Measurements from ENCODE around the gene LUZP2. TPM values are rescaled to one million over a fixed set of nuclear protein-coding genes. Genes with fewer than 3 reads are reported as not detected.
A peak's percentile ranks its signal among the peaks of the same experiment; 100 is the strongest.
"Not testable (repeated sequence)": the region's sequence is repeated elsewhere in the genome, so short reads cannot be mapped to it uniquely, and the experiment has no call there.

The LUZP2 gene
- polyA plus RNA-seq, 1 donor: 0.71 TPM

DNA sequence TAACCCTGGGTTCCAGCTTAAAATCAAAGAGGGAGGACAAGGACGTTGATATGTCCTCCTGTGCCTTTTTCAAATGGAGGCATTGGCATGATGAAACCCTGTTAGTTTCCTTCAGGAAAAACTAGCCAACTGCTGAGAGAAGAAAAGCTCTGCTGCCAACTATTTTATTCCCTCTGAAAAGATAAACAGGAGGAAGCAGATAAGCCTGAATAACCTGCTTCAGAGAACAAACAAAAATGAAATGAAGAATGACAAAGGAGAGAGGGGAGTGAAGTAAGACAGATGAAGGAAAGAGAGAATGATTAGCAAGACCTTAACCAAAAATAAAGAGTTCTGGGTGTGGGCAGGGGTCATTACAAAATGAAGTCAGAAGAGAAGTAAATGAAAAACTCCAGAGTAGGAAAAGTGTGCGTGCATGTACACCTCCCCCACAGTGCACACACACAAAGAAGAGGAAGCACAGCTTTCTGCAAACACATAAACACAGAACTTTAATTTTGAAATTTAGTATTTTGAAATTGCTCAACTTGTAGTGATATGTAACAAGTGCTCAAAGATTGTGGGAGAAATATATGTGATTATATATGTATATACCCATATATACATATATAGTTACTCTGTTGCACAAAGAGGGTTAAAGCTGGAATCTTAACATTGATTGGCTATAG, 332.2 kb downstream of the LUZP2 start:
- DNase-seq: no peak

DNA sequence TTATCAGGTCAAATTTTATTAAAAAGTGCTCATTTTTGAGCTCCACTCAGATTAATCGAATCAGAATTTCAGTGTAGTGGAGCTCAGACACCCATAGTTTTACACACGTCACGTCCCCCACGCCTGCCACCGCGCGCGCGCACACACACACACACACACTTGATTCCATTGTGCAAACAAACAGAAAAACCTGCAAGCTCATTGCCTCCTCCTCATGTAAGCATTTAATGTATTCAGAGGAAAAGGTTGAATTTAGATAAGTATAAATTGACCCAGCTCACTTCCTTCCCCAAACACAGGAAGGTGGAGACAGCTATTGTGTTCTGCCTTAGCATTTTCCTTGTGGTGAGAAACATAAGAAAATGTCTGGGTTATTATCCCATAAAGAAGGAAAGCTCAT, 336.7 kb downstream of the LUZP2 start:
- no peak for DNase-seq

DNA sequence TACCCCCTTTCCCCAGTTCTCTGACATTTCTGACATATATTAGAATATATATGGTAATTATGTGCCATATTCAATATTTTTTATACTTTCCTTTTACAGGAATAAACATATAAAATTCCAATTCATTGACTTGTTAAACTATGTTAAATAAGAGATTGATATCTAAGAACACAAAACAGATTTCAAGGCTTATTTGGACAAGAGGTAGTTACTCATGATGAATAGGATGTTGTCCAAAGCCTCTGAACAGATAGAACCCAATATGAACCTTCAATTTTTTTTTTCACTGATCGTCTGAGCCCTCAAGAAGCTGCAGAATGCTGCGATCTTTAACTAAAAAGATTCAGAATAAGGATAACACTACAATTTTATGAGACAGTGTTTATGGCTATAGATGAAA, 340.3 kb downstream of the LUZP2 start:
- DNase-seq: no peak

DNA sequence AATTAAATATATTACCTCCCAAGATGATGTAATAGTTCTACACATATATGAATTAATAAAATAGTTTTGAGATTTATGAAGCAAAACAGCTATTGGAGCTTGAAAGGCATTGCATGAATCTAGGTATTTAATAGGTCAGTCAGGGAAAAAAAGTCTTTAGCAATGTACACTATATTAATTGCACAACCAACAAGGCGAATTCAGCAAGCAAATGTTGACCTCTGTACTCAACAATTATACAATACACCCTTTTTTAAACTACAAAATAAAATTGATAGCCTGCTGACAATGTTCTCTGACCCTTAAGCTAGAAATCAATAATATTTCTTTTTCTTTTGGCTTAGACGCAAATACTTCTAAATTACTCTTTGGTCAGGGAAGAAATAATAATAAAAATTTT, 345.5 kb downstream of the LUZP2 start:
- DNase-seq: no peak

DNA sequence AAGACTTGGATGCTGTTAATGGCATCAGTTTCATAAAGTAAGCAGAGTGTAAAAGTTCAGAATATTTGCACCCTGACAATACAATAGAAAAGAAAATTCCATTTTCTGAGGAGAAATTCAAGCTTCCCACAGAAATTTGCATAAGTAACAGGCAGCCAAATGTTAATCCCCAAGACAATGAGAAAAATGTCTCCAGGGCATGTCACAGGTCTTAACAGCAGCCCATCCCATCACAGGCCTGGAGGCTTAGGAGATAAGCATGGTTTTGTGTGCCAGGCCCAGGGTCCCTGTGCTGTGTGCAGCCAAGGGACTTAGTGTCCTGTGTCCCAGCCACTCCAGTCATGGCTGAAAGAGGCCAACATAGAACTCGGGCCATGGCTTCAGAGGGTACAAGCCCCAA, 347.6 kb downstream of the LUZP2 start:
- no peak for DNase-seq

DNA sequence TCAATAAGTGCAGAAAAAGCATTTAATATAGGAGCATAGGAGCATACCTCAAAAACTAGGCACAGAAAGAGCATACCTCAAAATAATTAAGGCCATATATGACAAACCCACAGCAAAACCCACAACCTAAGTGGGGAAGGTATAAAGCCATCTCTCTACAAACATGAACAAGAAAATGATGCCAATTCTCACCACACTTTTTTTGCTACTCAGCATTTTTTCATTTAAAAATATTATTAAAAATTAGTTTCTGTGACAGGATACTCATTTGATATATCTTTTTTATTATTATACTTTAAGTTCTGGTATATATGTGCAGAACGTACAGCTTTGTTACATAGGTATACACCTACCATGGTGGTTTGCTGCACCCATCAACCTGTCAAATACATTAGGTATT, 352.0 kb downstream of the LUZP2 start:
- no peak for DNase-seq

DNA sequence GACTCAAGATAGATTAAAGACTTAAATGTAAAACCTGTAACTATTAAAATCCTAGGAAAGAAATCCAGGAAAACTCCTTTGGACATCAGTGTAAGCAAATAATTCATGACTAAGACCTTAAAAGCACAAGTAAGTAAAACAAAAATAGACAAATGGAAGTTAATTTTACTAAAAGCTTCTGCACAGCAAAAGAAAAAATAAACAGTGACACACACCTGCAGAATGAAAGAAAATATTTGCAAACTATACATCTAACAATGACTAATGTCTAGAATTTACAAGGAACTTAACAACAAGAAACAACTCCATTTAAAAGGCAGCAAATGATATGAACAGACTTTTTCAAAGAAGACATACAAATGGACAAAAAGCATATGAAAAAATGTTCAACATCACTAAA, 359.1 kb downstream of the LUZP2 start:
- no peak for DNase-seq

DNA sequence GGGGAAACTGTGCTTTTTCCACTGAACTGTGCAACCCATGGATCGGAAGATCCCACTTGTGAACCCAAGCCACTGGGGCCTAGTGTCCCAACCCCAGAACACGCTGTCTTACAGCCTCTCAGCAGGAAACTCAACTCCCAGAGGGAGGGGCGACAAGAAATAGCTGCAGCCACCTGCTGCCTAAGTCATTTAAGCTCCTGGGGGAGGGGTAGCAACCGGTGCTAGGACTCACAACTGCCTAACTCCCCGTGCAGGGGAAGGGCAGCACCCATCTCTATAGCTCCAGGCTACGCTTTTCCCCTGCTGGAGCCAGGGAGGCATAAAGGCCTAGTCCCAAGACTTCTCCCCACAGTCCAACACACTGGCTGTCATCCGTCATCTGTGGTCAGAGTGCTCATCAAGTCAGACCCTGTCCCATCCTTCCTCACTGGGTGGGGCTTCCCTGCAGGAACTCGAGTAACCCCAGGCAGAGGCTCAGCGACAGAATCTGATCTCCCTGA, 363.0 kb downstream of the LUZP2 start:
- DNase-seq: no peak

DNA sequence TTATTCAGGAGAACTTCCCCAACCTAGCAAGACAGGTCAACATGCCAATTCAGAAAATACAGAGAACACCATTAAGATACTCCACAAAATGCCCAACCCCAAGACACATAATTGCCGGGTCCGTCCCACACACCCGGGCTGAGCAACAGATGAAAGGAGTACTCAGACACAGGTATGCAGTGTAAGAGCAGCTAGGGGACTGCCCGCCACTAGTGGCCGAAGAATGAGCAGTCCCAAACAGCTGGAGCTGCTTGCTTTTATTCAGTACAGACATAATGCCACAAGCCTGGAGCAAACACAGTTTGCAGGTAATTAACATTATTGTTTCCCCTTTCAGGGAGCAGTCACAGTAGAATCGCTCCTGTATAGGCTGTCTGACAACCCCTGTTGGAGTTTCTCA, 364.6 kb downstream of the LUZP2 start:
- no peak for DNase-seq

DNA sequence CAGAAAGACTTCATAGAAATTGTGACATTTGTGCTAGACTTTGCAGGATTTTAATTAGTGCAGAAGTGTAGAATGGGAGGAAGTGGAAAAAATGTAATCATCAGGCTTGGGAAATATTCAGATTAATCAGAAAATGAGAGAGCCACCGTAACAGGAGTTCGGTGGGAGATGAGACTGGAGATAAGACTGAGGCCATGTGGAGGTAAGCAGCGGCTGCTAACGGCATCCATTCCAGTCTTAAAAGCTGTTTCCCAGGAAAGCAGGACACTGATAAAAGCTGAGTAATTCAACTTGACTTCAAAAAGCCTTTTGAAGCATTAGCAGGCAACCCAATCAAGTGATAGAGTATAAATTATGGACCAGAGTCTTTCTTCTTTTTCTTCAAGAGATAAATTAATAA, 369.9 kb downstream of the LUZP2 start:
- DNase-seq: no peak

DNA sequence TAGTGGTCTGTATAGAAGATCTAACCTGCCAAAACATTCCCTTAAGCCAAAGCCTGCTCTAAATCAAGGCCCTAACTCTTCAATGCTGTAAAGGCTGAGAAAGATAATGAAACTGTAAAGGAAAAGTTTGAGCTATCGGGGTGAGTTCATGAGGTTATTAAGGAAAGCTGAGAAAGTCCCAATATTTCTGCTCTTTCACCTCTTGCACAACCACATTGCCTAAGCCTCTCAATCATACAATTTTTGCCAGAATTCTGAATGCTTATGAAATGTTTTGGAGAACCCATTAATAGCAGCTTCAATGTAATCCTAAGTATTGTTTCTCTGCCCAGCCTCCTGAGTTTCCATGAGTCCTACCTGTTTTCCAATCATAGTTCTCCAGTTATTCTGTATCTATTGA, 373.2 kb downstream of the LUZP2 start:
- no peak for DNase-seq

DNA sequence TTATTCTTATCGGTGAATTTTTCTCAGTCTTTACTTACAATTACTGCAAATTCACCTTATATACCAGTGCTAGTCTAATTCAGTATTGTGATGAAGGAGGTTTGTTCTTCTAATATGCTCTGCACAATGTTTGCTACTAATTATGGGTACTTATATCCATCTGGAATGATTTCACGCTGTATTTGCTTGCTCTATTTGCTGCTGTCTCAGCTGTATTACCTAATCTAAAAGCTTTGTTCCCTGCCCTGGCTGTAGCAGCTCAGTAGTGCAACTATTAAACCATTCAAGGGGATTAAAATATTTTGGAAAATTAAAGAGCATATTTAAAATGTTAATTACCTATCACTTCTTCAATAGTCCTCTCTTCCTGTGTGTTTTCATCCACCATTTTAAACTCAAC, 375.3 kb downstream of the LUZP2 start:
- no peak for DNase-seq

DNA sequence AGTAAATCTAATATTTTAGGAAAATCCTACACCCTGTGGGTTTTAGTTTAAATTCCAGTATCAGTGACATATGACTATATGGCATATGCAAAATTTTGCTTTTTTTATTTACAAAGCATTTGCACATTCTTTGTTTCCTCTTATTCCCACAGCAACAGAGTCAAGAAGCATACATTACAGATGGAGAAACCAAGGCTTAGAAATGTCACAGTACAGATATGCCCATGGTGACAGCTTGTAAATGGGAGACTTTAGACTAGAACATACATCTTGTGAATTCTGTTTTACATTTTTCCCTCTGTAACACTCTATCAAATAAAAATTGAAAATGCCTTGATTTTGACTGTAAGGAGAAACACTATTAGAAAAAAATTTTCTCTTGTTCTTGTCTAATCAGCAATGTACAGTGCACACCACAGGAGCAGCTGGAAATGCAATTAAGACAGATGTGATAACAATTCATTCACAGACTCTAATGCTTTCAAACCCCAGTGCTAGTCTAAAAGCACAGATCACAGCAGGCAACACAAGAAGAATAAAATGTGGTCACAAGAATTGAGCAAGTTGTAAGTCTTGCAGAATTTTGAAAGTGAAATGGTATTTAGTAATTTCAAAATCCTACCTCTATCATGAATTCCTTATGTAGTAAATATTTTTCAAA, 375.9 kb downstream of the LUZP2 start:
- no peak for DNase-seq

DNA sequence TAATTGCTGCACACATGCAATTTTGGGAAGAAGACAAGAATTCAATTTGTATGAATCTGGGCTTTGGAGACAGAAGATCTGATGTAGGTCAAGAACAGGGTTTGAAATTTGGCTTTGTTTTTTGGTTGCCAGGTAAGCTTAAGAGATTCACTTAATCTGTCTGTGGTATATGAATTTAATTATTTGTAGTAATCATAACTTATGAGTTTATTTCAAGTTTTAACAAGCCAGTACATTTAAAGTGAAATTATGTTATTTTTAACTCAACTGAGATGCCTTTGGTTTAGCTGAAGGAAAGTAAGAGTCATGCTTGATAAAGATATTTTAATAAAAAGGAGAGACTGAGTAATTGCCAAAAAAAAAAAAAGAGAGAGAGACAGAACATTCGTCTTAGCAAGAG, 384.1 kb downstream of the LUZP2 start:
- DNase-seq: no peak

DNA sequence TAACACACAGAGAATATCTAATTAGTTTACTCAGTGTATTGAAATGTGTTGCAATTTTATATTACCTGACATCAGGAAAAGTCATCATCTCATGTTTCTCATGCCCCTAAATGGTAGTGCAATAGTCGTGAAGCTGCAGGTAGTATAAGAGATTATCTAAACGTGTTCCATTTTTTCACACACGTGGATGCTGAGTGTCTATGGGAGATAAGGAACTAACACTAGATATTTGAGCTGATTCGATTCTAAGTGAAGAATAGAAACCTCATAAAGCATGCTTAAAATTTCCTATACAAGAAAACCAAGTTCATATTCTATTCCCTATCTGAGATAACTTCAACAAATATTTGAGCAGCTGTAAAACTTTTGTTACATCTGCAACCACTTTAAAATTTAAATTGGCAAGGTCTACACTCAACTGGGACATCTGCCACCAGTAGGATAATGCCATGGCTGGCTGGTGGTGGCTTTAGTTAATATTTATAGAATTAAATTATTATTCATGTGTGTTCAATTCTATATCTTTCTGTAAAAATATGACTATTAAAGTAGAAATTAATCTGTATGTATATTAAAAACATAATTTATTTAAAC, 388.8 kb downstream of the LUZP2 start:
- no peak for DNase-seq

DNA sequence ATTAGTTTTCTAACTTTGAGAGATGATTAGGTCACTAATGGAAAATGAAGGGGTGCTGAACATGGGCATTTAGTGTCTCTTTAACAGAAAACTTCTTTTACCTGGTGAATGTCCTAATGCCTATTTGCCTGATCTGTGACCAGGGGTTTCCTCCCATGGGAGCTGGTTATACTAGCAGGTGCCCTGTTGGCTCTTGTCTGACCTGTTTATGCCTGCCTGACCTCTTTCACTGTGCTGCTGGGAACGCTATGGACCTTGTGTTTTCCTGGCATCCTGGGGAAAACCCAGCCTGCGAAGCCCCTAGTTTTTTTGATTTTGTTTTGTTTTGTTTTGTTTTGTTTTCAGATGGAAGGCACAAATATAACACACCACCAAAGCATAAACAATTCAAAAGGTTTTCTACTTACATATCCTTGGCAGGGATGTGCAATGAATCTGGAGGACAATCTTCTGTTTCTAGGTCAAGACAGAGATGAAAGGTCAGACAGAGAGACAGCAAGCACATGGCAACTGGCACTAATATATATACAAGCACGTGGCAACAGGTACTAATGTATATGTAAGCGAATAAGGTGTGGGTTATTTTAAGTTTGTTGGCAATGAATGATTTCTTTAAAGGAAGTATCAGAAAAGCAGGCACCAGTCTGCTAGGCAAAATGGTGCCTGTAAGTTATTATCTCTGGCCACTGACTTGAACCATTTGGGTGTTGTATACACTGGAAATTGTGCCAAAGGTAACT, 390.2 kb downstream of the LUZP2 start:
- no peak for DNase-seq

DNA sequence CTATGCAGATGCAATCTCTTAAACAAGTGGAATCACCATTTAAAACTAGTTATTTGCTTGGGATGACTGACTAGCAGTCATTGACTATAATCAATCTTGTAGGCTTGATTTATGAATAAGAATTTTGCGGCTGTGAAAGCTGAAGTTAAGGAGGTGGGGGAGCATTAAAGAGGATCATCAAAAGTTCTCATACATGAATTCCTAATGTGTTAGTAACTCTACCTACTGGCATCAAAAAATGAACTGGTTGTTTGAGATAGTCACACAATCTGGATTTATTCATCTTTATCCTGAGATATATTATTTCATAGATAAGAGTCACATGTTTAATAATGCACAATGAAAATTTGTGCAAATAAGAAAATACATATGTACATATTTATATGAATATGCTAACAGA, 393.6 kb downstream of the LUZP2 start:
- no peak for DNase-seq

DNA sequence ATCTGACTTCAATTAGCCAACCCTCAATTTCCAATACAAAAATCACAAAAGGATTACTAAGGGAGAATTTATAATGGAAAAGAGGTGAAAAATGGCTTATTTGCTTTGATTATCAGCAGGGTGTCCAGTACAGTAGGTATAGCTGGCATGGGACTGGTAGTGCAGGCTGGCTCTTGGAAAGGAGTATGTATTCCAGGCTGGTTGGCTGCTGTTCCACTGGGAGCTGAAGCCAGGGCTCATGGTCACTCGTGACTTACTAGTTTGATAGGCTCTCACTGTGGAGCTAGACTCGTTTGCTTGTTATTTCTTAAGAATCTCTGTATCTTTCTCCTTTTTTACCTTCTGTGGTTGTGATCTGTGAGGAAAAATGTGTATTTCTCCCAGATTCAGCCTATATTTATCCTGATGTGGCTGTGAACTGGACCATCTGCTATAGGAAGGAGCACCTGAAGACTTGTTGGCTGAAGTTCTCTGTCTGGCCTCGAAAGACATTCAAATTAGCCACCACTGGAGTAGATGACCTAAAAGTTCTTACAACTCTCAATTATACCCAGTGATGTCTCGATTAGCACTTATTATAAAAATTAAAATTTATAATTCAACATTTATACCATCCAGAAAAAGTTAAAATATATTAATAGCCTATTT, 395.1 kb downstream of the LUZP2 start:
- DNase-seq: not testable (repeated sequence)

DNA sequence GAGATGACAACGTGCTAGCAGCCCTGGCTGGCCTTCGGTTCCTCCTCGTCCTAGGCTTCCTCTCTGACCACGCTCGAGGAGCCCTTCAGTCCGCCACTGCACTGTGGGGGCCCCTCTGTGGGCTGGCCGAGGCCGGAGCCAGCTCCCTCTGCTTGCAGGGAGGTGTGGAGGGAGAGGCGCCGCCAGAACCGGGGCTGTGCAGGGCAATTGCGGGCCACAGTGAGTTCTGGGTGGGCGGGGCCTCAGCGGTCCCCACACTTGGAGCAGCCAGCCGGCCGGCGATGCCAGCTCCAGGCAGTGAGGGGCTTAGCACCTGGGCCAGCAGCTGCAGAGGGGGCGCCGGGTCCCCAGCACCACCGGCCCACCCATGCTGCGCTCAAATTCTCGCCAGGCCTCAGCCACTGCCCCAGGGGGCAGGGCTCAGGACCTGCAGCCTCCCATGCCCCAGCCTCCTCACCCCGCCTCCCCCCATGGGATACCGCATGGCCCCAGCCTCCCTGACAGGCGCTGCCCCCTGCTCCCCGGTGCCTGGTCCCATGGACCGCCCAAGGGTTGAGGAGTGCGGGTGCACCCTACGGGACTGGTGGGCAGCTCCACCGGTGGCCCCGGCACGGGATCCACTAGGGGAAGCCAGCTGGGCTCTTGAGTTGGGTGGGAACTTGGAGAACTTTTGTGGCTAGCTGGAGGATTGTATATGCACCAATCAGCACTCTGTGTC, 399.4 kb downstream of the LUZP2 start:
- no peak for DNase-seq

DNA sequence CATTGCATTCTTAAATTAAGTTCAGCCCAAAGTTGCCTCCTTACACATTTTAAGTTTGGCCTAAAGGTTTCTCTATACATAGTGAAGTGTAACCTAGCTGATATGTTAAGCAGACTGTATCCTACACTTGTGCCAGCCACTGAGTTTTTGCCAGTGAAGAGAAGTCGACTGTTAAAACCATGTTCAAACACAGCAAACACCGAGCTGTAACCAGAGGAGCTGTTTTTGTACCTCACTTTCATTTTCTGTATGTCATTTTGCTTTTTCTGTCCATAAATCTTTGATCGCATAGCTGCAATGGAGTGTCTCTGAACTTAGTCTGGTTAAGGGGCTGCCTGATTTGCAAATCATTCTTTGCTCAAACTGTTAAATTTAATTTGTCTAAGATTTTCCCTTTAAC, 403.7 kb downstream of the LUZP2 start:
- peak; percentile 19 for DNase-seq

DNA sequence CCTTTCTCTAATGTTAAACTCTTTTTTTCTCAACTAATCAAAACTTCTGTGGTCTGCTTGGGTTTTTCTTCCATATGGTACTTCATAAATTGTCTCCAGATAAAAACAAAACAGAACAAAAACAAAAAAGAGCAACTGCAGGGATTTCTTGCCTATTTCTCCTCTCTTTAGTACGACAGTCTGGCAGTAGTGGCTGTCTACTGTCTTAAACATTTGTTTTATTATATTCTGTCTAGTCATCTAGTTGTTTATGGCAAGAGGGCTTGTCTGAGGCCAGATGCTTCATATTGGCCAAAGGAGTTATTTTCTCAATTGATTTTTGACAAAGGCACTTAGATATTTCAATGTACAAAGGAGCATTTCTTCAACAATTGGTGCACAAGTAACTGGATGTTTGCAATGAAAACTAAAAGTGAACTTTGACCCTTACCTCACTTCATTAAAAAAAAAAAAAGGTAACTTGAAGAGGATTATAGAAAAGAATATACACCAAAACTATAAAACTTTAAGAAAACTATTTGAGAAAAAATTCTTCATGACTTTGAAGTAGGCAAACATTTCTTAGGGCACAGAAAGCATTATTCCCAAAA, 404.2 kb downstream of the LUZP2 start:
- no peak for DNase-seq

DNA sequence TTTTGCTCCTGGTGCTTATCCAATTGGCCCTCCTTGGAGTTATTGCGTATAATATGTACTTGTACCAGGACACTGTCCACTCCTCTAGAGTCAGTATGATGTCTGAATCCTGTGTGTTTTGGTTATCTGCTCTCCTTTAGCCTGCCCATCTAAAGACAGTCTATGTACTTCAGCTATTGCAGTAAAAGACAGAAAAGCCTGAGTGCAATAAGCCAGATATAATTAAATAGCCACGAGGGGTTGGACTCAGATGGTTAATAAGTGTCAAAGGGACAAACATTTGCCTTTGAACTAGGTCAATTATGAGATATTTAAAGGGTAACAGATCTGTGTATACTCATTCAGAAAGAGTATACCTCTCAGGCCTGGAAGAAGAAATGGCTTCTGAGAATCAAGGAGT, 406.7 kb downstream of the LUZP2 start:
- no peak for DNase-seq
